Stimulated activated CD4-positive, alpha-beta T cell treated with anti-CD3 and anti-CD28 coated beads, Interleukin-4, amount 100 ng/mL, for 1 hour (primary cell): ENCODE results near the gene DIAPH2.
"Not testable (repeated sequence)": the region's sequence is repeated elsewhere in the genome, so short reads cannot be mapped to it uniquely, and the experiment has no call there.

Source experiments
- DNase-seq: peaks from one replicate; pipeline ENCODE4 v3.0.0-alpha.2; 2020

Gene DIAPH2

DNA sequence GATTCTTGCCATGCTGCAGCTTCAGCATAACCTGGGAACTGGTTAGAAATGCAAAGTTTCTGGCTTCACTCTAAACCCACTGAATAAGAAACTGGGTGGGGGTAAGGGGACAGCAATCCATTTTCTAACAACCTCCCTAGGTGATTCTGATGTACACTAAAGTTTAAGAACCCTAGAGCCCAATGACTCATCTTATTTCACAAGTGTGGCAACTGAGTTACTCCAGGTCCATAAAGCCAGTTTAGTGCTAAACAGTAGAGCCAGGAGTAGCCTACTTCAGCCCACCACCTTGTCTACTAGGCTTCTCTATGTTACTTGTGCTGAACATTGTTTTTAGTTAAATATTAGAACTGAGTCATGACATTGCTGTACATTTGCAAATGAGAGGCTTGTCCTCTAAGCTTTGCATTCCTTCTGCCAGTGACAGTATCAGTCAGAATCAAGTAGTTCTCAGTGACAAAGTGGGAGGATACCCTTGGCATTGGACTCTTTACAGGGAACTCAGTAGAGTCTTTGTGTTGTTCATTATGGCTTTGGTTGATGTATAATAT, 717.0 kb downstream of the DIAPH2 start:
- no peak for DNase-seq

DNA sequence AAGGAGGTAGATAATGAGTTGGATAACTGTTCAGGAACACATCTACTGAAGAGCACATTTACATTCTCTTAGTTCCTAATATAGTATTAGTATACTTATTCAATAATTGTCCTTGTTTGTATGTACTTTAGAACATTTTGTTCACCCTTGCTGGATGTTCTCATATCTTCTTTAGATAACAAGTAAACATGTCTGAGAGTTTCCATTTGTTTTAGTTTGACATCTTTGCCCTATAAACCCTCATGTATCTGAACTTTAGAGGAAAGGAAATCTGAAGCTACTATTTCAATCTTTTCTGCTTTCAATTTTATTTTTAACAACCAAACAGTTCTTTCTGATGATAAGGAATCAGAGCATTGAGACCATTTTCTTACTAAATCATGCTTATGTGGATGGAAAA, 717.7 kb downstream of the DIAPH2 start:
- DNase-seq = no peak

DNA sequence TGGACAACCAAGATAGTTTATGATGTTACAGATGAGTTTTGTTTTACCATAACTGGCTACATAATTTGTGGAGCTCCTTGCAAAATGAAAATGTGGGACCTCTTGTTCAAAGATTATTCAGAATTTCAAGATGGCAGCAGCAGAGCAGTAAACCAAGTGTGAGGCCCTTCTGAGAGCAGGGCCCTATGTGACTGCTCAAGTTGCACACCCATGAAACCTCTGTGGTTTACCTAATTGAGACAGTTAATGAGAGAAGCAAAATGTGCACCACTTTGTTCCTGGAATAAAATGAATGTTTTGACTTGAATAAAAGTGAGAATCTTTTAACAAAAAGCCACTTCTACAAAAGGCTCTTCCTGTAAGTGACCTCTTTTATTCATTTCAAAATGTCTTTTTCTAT, 718.3 kb downstream of the DIAPH2 start:
- DNase-seq = no peak

DNA sequence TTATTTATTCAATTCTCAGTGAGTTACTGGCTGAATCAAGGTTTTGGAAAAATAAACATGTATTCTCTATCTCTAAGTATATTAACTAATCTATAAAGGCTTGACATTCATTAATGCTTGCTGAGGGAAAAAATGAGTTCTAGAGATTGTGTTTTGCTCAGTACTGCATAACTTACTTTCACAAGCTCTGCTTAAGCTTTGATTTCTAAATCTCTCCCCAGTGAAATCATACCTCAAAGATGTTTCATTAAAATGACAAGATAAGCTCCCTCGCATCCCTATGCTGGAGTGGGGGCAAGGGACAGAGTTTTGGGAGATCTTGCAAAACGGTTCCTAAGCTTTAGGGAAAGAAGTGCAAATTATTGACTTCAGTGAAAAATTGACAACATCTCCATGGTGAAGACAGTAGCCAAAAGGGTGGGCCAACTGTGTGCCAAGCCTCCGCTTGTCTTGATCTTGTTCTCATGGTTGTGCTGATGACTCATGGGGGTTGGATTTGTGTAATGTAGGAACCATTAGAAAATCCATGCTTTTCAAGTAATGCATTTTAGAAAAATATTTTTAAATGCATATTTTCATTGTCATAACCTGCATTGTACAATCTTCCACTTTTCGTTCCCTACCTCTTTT, 720.5 kb downstream of the DIAPH2 start:
- no peak for DNase-seq

DNA sequence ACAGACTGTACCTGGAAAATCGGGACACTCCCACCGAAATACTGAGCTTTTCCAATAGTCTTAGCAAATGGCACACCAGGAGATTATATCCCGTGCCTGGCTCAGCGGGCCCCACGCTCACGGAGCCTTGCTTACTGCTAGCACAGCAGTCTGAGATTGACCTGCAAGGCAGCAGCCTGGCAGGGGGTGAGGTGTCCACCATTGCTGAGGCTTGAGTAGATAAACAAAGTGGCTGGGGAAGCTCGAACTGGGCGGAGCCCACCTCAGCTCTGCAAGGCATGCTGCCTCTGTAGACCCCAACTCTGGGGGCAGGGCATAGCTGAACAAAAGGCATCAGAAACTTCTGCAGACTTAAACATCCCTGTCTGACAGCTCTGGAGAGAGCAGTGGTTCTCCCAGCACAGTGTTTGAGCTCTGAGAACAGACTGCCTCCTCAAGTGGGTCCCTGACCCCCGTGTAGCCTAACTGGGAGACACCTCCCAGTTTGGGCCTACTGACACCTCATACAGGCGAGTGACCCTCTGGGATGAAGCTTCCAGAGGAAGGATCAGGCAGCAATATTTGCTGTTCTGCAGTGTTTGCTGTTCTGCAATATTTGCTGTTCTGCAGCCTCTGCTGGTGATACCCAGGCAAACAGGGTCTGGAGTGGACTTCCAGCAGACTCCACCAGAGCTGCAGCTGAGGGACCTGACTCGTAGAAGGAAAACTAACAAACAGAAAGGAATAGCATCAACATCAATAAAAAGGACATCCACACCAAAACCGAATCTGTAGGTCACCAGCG, 725.2 kb downstream of the DIAPH2 start:
- not testable (repeated sequence) for DNase-seq

DNA sequence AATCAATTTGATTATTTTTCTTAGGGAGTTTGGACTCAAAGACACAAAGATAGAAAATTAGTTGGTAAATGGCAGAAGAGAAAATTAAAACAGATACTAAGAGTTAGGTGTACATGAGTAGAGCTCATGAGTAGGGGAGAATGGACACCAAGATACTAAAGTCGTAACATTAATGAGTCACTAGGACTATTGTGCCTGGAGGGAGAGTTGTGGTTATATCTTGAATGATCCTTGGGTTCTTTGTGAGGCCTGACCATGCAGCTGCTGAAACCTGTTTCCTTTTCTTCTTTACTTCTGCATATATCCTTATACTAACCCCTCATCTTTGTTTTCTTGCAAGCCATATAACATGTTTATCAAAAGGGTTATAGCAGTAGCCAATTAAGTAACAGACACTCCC, 731.8 kb downstream of the DIAPH2 start:
- no peak for DNase-seq

DNA sequence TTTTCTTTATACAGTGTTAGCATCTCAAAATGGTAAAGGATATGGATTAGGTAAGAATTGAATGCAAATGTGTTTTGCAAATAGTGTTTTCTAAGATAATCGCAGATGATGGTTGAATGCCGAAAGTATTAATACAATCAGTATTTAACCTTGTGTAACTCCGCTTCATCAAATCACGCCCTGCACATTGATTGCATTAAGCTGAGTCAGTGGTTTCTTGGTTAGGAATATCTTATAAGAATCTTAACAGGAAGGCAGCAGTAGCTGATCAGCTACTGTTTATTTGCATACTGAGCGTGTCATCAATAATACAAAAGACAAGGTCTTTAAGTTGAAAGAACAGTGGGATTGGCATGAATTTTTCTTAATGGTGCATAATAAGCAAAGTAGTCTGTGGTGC, 744.5 kb downstream of the DIAPH2 start:
- no peak for DNase-seq

DNA sequence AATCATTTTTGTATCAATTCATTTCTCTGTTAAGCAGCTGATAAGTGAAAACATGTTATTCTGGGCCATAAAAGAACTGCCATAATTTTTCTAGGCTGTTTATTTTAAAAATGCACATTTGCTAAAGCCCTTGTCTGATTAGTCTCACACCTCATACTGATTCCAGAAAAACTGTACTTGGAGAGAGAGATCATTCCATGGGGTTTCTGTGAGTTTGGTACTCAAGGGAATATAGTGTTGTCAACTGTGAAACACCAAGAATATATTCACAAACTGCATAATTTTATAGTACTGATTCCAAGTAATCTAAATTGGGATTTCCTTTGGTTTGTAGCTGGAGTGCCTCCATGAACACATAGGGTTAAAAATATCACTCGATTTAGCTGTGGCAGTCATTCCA, 746.6 kb downstream of the DIAPH2 start:
- no peak for DNase-seq

DNA sequence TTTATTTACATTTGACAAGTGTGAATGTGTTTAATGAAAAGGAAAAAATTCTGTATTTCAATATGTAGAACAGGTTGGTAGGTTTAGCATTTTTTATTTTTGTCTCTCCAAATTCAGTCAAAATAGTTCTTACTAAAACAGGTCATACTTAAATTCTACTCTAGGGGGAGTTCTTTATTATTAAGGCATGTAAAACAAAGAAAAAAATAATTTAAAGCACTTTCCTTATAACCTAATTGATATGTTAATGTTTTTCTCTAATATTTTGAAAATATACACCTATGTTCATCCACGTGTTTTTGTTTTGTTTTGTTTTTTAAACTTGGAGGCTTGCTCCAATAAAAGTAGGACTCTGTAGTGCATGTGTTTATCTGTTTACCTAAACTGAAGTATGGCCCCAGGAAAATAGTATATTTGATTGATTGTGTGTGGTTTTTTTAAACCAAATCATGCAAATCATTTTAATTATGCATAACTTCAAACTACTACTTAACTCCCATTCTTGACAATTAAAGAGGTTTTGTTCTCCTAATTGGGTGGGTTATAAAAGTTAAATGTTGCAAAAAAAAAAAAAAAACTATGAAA, 761.7 kb downstream of the DIAPH2 start:
- no peak for DNase-seq

DNA sequence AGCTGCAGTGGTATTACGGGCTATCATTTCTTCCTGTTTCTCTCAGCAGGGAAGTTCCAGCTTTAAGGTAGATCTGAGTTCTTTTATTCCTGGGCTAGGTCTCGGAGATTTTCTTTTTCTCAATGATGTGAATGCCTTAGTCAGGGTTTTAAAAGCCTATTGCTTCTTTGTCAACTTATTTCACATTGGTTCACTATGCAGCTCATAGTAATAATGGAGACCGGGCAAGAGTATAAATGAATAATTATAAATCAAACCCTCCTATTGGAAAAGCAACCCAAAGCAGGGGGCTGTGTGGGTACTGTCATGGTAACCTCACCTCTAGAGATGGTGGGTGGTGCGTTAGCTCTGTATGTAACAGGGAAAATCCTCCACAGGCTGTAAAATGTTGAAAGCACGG, 762.7 kb downstream of the DIAPH2 start:
- DNase-seq = no peak

DNA sequence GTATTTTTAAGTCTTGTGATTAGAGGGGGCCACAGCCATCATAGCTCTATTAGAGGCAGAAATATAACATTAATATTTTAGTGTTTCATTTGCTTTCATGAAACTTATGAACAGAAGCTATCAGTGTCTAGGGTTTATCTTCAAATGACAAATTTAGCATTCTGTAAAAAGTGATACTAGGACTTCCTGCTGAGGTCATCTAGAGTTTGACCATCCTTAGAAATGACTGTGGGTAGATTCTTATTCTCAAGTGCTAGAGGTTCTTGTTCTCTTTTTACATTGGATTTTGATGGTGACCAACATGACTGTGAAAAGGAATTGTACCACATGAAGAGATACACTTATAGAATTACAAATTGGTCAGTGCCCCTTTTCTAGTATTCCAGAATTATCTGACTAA, 767.6 kb downstream of the DIAPH2 start:
- no peak for DNase-seq

DNA sequence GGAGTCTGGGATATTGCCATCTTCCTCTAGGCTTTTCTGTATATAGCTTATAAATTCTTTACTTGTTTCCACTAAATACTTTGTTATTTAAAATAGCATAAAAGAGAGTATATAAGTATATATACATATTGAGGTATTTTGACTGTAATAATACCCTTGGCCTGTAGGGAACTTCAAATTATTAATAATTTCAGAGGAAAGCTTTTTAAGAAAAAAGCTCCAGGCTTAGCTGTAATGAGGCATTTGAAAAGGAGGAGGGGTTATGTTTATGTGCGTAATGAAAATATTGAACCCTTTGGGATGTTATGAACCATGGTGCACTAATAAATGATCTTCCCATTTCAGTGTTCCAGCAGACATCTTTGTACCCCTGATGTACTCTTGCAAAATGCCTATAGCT, 777.1 kb downstream of the DIAPH2 start:
- no peak for DNase-seq

DNA sequence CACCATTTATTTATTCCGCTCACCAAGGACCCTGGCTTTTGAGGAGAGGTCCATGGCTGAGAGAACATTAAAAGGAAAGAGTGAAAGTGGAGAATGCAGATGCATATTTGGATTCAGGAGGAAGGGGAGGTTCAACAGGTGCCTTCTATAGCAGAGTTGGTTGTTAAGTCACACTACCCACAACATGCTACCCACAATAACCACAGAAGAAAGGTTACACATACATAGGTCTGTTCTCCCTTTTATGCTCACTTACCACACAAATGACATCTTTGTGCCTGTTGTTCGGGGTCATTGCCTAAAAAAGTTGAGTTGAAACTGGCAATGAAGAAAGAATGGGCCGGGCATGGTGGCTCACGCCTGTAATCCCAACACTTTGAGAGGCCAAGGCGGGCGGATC, 786.4 kb downstream of the DIAPH2 start:
- DNase-seq = no peak

DNA sequence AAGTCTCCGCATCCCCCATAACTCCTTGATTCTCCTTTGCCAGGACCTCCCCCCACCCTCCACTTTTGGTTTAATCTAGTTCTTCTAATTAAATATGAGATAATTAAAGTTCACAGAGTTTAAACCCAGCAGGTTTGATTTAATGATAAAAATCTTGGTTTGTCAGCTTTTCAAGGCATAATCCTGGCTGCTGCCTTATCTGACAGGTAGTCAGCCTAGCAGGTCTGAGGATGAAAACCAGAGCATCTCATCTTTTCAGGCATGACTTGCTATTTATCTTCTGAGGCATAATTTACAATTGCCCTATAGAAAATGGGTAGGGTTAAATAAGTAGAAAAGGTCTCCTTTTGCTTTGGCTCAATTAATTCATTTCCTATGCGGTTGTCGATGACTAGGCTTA, 790.3 kb downstream of the DIAPH2 start:
- DNase-seq = no peak

DNA sequence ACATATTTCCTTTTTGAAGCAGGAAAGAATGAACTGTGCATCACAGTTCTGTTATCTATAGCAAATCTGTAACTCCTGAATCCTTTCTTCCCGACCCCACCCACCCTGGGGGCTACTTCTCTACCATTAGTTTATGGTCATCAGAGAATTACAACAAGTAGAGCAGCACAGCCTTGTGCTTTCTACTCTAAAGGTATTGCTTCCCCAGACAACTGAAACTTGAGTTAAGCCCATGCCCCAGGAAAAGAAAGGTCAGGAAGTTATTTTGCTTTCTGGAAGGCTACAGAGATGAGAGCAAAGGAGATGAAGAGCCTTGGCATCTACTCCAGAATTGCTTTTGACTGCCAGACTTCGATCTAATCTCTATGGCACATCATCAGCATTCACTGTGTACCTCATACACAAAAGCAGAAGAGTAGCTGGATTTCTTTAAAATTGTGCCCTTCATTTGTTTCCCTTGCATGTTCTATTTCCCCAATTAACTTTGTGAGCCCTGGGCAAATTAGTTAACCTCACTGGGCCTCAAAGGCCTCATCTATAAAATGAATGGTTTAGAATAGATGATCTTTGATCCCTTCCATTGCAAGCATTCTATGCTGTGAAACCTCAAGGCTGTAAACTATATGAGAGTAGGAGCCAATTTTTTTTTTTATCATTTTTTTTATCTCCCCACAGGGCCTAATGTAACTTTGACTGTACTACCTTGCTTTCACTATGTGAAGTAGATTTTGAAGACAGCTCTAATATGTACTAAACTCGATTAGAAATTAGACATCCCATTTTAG, 794.7 kb downstream of the DIAPH2 start:
- no peak for DNase-seq

DNA sequence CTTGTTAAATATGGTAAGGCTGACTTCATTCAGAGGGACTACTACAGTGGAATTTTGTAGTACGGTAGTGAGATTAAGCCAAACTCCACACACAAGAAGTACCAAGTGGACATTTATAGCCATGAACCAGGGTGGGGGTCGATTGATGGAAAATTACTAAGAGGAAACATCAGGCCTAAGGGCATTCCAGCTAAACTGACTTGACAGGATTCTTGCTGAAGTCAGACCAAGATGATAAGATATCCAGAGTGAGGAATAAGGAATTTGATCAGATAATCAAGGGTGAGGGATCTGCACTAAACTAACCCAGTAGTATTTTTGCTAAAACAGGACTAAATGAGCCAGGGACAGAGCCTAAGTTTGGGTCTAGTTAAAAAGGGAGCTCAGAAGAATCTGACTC, 796.6 kb downstream of the DIAPH2 start:
- no peak for DNase-seq

DNA sequence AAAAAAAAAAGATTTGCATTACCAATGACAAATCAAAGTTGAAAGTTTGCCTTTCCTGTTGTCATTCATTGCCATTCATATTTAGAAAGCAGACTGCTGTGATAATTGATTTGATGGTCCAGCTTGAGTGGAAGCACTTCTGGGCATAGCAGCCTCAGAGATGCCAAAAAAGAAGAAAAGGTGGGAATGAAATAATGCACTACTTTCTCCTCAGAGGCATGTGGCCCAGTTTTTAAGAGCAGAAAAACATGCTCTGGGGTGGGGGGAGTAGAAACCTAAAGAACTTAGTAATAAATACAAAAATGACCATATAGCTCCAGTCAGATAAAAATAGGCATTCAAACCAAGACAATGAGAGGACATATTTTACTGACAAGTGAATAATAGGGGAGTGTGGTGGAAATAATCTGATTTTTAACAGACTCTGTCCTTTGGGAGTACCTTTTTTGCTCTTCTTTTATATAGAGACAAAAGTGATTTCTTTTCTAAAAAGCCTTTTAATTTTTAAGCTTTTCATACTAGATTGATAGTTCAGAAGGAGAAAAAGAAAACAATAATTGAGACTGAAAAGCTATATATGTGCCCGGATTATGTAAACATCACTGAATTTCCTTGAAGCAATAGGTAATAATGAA, 798.1 kb downstream of the DIAPH2 start:
- no peak for DNase-seq

DNA sequence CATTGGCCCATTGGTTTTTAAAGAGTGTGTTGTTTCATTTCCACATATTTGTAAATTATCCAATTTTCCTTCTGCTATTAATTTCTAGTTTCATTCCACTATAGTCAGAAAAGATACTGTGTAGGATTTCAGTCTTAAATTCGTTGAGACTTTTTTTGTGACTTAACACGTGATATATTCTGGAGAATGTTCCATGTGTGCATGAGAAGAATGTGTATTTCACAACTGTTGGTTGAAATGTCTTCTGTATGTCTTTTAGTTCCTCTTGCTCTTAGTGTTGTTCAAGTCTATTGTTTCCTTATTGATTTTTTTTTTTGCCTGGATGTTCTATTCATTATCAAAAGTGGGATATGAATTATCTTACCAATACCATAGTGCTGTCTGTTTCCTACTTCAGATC, 806.0 kb downstream of the DIAPH2 start:
- no peak for DNase-seq

DNA sequence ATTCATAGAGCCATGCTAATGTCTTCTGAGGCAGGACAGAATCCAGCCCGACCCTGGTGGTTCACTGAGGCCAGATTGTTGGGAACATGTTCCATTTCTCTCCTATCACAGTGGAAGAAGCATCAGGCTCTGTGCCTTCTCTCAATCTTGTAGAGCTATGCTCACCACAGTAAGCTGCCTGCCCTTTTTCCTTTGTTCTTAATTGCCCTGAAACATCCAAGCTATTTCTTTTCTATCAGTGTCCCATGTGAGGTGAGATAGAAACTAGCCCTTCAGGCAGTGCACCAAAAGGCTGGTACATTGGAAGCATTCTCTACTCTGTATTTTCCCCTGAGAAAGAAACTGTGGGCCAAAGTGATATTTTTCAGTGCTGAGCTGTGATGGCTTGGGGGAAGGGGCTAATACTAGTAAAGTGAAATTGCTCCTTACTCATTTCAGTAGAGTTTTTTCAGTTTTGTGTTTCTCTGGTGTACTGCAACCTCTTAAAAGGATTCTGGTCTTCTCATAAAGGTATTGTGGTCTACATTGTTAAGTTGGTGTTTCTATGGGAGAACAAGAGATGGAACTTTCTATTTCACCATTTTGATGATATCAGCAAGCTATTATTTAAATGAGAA, 810.2 kb downstream of the DIAPH2 start:
- no peak for DNase-seq

DNA sequence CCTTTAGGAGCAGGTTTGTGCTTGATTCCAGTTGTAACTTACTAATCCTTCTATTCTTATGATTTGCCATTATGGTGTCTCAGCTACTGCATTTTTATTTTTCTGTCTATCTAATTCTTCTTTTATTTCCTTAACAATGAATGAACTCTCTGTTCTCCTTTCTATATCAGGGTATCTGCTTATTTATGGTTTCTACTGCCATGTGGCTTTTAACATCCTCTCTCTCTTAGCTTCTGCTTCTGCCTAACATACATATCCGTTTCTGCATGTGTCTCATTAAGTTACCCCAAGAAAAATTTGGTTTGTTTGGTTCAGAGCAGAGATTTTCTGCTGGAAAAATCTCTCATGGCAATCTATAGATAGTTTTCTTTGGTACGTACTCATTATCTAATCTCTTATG, 813.5 kb downstream of the DIAPH2 start:
- DNase-seq = no peak

DNA sequence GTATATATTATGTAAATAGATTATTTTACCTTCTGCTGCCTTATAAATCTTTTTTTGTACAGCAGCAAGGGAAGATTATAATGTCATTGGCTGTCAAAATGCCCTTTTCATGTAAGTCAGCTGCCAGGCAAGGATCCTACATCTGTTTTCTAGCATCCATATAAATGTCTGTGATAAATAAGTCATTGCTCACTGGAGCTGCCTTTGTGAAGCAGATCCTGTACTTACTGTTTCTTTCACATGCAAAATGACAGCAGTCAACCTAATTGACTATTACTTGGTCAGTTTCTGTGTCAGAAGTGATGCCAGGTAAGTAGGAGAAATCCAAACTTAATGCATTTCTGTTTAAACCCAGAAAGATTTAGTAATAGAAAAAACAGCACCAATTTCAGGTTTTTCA, 819.8 kb downstream of the DIAPH2 start:
- no peak for DNase-seq

DNA sequence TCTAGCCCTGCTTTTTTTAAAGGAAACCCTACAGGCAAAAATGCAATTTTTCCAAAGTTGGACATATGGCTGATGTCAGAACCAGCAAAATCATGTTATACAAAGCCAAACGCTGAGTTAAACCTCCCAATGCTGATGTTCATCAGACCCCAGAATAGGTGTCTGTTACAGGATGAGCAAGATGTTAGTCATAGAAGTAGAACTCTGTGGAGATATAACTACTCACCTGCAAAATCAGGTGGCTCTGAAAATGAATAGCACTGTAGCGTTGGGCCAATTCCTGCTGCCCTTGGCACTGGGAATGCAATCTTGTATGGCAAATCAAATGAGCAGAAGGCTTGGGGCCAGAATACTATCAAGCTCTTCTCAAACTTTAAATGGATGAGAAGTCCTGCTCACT, 833.1 kb downstream of the DIAPH2 start:
- DNase-seq = no peak
